SU-DHL-6 (cell line): ENCODE measurements around the gene PTGER4.

ENCODE experiments used
- CTCF ChIP-seq: fragments of 200-600 bp; sonication (generic); IDR thresholded peaks from one replicate; pipeline ENCODE4 v1.5.1; 2017; ENCODE audit warnings: antibody characterized with exemption, mild to moderate bottlenecking, low read length, moderate library complexity; ENCODE audit not compliant: insufficient read depth, poor library complexity, severe bottlenecking
- EZH2phosphoT487 ChIP-seq: fragments of 200-600 bp; sonication (generic), shearing (Covaris generic); conservative IDR thresholded peaks from 2 replicates; pipeline ENCODE4 v1.6.1; 2018; ENCODE audit warnings: mild to moderate bottlenecking, antibody characterized with exemption, low read length, moderate library complexity, mixed read lengths

- TF ChIP-seq CTCF (no peak), EZH2phosphoT487 (no peak)
These were observed 25.2 kb upstream of the PTGER4 start for GRCh38 chr5:40654377-40654991.
